ENCODE measurements around the gene AP3D1. TPM values are rescaled to one million over a fixed set of nuclear protein-coding genes. Genes with fewer than 3 reads are reported as not detected.

Gene AP3D1
- total RNA-seq, 1 donor from 2014 or later = 127 TPM

DNA sequence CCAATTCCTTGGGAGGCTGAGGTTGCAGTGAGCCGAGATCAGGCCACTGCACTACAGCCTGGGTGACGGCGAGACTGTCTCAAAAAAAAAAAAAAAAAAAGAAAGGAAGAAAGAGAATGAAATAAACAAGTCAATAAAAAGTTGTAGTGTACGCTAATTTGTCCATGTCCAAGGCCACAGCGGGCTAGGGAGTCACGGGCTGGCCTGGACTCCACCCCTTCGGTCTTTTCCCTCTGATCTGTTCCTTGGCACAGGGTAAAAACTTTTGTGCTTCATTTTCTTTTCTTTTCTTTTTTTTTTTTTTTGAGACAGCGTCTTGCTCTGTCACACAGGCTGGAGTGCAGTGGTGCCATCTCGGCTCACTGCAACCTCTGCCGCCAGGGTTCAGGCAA lies 80.9 kb downstream of the AP3D1 start:
- DNase-seq (ENCODE audit: low spot score) = no peak

DNA sequence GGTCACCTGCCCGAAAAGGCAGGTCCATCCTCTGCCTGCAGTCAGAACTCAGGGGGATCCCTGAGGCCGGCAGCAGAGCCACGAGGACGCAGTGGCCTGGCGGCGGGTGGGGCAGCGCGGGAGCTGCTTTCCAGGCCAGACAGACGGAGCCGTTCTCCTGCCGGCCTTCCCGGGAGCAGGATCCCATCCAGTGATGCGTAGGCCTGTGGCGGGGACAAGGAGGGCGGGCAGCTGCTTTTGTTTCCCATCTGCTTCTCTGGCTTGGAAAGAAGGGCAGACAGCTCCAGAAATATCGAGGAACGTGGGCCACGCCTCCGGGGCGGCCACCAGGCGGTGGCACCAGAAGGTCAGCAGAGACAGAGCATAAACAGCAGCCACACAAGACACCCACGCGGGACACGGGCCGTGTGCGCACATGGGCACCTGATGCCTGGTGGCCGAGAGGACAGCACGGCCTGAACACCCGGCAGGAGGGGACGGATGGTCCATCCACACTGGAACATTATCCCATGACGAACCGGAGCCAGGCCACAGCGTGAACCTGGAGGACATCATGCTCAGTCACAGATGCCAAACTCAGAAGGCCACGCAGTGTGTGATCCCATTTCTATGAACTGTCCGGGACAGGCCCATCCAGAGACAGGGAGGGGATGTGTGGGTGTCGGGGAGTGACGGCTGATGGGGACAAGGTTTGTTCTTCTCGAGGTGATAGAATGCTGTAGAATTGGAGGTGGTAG lies 86.4 kb downstream of the AP3D1 start:
- no peak for DNase-seq (ENCODE audit: low spot score)

DNA sequence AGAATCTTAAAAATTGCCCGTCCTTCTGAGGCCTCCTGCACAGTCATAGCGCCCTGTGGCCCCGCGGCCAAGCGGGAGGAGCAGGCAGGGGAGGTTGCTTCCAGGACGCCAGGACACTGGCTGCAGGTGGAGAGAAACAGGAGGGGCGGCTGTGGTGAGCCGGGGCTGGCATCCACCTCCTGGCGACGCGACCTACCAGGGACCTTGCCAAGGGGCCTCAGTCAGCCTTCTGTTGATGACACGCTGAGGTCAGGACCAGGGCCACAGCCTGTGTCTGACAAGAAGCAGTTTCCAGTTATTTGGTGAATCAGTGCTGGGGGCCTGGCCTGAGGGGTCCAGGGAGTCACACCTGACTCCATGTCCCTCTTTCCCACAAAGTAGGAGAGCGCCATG lies 87.0 kb downstream of the AP3D1 start:
- DNase-seq (ENCODE audit: low spot score) = no peak

DNA sequence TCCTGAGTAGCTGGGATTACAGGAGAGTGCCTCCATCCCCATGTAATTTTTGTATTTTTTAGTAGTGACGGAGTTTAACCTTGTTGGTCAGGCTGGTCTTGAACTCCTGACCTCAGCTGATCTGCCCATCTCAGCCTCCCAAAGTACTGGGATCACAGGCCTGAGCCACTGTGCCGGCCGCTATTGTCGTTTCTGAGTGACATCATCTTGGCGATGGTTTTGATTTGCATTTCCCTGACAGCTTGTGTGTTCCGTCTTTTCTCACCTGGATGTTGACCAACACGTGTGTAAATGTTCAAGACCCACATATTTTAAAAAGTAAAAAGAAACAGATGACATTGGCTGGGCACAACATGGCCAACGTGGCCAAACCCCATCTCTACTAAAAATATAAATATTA lies 87.5 kb downstream of the AP3D1 start:
- DNase-seq (ENCODE audit: low spot score) = no peak

DNA sequence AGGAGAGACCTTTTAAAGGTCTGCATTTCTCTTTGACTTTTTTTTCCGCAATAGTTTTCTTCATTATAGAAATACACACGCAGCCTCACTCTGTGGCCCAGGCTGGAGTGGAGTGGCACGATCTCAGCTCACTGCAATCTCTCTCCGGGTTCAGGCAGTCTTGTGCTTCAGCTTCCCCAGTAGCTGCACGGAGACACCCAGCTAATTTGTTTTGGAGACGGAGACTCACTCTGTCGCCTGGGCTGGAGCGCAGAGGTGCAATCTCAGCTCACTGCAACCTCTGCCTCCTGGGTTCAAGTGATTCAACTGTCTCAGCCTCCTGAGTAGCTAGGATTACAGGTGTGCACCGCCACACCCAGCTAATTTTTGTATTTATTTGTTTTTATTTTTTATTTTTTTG lies 88.6 kb downstream of the AP3D1 start:
- no peak for DNase-seq (ENCODE audit: low spot score)

DNA sequence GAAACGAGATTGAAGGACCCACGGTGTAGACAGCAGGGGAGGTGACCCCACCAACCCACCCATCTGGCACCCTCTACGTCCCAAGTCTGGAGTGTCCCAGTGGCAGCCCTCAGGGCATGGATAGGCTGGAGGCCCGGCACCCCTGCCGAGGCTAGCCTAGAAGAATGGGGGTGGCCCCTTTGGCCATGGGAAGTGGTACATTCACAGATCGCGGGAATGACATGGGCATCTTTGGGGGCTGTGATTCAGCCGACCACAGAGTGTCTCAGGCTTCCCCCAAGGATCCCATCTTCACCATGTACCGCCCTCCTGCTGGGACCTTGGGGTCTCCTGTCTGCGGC lies 89.0 kb downstream of the AP3D1 start:
- DNase-seq (ENCODE audit: low spot score) = no peak

DNA sequence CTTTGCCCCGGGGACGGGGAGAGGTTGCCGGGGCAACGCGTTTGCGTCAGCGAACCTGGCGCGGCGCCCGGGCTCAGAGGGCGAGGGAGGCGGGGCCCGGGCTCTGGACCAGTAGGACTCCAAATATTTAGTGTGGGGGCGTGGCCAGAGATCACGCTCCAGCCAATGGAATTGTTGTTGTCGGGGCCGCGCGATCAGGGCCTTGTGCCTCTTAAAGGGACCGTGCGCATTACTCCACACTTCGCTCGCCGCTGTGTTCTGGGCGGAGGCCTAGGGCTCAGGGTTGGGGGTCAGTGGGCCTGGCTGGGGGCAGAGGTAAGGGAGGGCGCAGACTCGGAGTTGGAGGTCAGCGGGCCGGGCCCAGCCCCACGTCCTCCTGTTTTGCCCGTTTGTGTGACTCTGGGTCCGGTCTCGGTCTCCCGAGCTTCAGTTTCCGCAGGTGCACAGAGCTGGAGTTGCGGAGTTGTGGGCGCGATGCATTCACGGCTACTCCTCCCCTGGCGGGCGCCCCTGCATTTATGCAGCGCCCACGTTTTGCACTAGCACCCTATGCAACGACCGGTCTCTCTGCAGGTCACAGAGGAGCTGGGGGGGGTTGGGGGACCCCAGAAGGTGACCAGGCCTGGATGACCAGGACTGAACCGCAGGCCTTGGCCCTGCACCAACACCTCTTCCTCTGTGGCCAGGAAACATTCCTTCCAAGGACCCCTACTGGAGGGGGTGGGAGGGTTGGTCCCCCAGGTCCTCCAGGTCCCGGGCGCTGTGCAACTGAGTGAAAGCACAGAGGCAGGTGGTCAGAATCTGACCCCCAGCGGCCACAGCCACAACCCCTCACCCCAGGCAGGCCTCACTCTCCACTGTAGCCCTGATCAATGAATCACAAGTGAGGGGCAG lies 89.6 kb downstream of the AP3D1 start:
- peak; percentile 100 for DNase-seq (ENCODE audit: low spot score)

DNA sequence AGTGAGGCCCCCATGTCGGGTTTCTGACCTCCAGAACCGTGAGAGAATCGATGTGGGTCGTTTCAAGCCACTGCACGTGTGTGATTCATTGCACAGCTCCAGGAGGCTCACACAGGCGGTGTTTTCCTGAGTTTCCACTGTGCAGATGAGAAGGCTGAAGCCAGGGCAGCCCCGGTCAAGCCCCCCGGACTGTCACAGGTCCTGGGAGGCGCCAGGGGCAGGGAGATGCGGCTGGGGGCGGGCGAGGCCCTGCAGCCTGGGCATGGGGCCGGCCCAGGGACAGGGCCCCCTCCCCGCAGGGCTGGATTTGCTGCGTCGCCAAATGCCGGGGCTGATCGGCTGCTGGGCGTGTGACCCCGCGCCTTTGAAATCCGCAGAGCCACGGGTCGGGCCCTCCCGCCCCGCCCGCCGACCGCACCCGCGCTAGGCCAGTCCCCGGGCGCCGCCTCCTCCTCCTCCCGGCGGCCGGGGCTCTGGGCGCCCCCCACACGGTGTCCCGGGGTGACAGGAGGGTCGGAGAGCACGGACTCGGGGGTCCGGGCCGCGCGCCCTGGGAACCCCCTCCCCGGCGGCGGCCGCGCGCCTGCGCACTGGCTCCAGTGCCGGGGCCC lies 90.4 kb downstream of the AP3D1 start:
- no peak for DNase-seq (ENCODE audit: low spot score)

DNA sequence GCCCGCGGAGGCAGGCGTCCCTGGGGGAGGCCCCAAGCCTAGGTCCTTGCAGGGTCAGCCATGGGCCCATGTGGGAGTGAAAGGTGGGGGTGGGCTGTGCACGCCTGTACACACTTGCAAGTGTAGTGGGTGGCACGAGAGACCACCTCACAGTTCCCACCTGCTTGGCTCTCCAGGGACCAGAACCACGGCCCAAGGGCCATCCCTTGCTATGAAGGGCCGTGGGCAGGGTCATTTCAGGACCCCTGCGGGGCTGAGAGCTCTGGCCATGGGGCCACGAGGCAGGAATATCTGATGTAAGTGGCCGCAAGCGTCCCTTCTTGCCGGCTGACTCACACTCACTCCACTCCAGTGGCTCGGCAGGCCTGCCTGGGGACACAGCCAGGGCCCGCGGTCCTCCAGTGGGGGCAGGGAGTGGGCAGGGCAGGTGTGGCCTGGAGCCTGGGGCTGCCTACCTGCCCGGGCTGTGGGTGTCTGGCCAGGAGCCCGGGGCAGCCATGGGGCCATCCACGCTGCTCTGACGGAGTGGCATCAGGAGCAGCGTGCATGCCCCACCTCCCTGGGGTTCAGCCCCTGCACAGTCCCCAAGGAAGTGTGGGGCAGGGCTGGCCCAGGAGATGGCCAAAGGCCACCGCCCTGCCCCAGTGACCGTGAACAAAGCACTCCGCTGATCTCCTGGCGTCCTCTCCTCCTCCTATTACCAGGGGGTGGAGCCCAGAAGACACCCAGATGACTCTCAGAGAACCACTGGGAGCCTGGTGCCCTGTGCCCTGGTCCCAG lies 91.8 kb downstream of the AP3D1 start:
- DNase-seq (ENCODE audit: low spot score) = no peak

DNA sequence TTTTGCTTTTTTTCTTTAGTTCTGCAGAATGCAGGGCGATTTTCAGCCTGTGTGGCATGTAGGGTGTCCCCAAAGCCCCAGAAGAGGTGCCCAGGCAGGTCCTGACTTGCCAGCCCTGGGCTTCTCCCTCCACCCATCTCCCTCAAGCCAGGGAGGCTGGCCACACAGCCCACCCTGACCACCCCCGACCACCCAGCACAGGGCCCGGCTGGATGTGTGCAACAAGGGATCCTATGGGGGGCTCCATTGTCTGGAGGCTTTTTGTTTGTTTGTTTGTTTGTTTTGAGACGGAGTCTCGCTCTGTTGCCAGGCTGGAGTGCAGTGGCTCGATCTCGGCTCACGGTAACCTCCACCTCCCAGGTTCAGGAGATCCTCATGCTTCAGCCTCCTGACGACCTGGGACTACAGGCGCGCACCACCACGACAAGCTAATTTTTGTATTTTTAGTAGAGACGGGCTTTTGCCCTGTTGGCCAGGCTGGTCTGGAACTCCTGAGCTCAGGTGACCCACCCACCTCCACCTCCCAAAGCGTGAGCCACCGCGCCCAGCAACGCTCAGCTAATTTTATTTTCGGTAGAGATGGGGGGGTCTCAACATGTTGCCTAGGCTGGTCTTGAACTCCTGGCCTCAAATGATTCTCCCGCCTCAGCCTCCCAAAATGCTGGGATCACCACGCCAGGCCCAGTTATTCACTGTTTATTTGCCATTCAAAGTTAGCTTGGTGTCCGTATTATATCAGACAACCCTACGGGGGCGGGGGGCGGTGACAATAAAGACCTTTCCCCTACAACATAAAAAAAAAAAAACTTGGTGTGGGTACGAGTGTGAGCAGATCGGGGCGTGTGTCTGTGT lies 92.6 kb downstream of the AP3D1 start:
- DNase-seq (ENCODE audit: low spot score) = no peak

DNA sequence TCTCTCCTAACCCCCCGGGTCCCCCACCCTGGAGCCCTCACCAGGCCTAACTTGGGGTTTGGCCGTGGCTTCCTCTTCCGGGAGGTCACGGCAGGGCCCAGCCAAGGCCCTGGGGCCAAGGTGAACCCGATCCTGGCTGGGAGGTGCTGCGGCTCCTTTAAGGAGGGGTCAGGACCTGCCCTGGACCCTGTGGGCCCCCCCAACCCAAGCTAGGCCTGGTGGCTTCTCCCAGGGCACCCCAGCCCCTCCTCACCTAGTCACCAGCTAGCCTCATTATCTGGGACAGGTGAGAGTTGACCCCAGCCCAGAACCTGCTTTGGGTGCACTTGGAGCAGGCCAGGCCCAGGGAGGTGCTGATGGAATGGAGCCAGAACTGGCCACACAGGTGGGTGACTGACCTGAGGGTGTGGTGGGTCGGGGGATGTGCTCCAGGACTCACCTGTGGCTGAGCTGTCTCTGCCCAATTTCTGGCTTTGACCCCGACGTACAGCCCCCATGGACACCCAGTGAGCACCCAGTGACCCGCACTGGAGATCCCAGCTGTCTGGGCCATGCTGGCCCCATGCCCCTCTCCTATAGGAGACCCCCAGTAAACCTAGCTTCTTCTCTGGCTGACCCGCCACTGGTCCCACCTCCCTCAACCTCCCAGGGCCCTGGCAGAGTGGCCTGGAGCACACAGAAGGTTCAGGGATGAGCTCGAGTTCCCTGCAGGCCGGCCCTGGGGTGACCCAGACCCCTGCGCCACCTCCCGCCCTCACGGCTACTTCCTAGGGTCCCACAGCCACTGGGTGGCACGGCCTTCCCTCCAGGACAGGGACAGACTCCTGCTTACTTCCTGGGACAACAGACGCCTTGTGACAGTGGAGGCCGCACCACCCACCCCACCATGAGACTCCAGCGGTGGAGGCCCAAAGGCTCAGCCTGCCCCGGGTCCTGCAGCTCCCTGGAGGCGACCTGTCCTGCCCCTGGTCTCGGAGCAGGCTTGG lies 93.6 kb downstream of the AP3D1 start:
- no peak for DNase-seq (ENCODE audit: low spot score)

DNA sequence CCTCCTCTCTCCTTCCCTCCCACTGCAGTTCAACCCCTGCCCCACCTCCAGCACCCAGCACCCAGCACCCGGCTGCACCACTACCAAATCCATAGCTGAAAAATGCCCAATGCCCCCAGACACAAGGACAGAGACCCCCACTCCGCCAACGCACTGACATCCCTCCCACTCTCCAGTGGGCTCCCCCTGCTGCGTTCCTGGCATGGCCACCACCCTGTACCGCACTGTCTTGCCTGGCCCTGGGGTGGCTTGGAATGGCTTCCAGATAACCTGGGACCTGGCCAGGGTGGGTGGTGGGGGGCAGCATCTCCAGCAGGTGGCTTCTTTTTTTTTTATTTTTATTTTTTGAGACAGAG lies 94.6 kb downstream of the AP3D1 start:
- DNase-seq (ENCODE audit: low spot score) = no peak

DNA sequence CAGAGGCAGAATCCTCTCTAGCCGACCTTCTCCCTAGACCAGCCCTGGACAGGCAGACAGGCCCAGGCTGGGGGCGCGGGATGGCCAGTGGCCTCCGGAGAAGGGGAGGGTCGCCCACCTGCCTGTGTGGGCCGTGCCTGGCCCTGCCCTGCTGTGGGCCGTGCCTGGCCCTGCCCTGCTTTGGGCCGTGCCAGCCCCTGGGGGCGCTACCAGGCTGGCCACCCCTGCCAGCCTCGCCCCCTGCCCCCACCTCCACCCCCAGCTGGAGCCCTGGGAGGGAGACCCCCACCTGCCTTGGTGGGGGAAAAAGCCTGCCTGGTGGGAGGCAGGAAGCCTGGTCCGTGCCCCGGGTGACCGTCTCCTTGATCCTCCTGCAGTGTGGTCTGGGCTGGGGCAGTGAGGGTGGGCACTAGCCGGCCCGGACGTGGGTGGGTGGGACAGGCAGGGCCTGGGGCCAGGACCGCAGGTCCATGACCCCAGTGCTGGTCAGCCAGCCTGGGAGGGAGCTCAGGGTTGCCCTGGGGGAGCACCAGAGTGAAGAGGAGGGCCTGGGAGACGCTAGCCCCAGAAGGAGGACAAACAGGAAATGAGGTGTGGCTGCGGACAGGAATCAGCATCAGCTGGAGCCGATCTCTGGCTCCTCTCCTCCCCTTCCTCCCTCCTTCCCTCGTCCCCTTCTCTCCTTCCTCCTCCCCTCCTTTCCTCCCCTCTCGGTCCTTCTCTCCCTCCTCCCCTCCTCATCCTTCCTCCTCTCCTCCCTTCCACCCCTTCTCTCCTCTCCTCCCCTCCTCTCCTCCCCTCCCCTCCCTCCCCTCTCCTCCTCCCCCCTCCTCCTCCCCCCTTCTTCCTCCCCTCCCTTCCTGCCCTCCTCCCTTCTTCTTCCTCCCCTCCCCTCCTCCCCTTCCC lies 95.2 kb downstream of the AP3D1 start:
- DNase-seq (ENCODE audit: low spot score) = no peak

DNA sequence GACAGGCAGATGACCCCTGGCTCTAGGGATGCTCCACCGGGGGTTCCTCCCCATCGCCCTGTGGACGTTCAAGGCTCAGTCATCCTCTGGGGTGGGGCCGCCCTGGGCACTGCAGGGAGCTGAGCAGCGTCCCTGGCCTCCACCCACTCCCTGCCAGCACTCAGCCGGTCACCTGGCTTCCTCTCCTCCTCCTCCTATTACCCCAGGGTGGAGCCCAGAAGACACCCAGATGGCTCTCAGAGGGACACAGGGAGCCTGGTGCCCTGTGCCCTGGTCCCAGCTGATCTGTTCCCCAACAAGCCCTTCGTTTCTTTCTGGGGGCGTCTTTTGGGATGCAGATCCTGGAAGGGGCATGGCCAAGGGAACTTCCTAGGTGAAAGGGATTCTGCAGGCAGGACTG lies 96.6 kb downstream of the AP3D1 start:
- no peak for DNase-seq (ENCODE audit: low spot score)

DNA sequence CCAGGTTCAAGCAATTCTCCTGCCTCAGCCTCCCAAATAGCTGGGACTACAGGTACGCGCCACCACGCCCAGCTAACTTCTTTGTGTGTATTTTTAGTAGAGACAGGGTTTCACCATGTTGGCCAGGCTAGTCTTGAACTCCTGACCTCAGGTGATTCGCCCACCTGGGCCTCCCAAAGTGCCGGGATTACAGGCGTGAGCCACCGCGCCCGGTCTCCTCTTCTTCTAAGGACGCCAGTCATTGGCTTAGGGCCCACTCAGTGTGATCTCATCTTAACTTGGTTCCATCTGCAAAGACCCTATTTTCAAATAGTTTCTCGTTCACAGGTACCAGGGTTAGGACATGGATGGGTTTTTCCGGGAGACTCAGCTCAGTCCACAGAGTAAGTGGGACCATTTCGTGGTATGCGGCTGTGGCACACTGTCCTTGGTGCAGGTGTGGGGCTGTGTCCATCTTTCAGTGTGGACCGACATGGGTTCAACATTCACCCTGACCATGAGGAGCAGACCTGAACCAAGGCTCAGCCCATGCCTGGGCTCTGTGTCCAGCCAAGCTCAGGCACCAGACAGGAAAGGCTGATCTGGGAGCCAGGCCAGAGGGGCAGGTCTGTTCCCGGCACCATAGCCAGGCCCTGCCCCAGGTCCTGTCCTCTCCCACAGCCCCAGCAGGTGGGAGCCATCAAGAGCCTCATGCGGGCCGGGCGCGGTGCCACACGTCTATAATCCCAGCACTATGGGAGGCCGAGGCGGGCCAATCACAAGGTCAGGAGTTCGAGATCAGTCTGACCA lies 97.6 kb downstream of the AP3D1 start:
- DNase-seq (ENCODE audit: low spot score) = no peak

DNA sequence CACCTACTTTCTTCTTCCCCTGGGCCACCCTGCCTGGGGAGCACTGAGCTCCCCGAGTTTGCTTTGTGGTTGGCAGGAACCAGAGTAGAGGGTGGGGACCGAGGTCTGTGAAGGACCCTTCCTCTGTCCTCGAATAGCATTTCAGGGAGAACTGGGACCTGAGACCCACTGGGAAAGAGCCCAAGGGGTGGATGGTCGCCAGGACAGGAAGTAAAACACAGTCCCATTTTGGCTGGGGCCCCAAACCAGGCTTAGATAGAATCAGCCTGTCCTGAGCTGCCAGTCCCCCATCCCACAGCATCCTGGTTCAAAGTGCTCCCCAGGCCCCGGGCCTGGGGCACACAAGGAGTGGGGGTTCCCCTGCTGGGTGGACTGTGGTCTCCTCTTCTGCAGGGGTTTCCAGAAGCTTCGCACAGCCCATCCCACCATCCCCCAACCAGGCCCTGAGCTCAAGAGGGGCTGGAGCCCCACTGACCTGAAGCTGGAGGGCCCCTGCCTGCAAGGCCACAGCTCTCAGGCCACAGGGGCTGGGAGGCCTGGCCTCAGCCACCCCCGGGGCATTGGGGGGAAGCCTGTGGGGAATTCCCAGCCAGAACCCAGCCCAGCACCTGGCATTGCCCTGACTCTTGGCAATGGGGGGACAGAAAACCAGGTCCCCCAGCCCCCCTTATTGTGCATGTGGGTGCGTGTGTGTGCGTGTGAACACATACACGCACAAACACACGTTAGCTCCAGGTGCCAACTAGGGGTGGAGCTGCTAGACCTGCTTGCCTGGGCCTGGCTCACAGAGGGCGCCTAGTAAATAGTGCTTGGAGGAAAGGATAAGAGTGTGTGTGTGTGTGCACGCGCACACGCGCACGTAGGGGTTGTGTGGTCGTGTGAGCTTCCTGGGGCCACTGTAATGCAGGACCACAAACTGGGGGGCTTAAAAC lies 99.3 kb downstream of the AP3D1 start:
- no peak for DNase-seq (ENCODE audit: low spot score)

Measured in mesenteric fat pad (tissue), 1 donor.